Measurements from ENCODE around the gene PITPNM3.

PITPNM3 gene

DNA sequence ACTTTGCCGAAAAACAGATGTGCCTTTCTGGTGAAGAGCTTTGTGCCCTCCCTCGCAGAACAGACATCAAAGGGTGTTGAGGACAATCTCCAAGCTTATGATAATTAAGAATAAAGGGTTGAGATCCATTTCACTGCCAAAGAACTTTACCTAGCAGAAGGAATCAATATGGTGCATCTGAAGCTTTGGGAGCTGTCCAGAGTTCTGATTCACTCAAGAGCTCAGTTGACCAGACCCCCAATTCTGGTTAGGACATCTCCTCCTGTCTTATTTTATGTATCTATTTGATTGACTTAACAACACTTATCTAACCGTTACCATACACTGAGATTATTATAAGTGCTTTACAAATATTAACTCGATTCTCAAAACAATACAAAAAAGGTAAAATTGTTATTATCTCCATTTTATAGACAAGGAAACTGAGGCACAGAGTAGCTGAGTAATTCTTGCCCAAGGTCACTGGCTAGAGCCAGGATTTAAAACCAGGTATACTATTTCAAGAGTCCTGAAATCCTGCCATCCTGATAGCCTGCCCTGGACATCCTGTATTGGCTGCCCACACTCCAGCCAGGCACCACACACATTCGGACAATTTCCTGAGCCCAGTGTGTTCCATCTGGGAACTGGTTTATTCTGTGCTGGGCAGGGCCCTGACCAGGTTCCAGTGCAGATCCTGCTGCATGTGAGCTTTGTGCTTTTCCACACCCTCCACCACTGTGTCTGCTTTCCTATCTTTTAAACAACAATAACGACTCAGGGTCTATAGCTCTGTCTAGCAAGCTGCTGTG, 29.8 kb downstream of the PITPNM3 start:
- no peak for DNase-seq (ENCODE audit: low read depth)

- DNase-seq (ENCODE audit: low read depth), result no peak
Measured at GRCh38 chr17:6525731-6526130, 30.6 kb downstream of the PITPNM3 start.

GRCh38 chr17:6525141-6525540, 31.2 kb downstream of the PITPNM3 start:
- no peak for DNase-seq (ENCODE audit: low read depth)

GRCh38 chr17:6524520-6524919, 31.8 kb downstream of the PITPNM3 start:
- no peak for DNase-seq (ENCODE audit: low read depth)

GRCh38 chr17:6523809-6524355, 32.5 kb downstream of the PITPNM3 start:
- DNase-seq (ENCODE audit: low read depth), result no peak

- DNase-seq (ENCODE audit: low read depth), result no peak
Measured at GRCh38 chr17:6523330-6523729, 33.0 kb downstream of the PITPNM3 start.

GRCh38 chr17:6521586-6521985, 34.8 kb downstream of the PITPNM3 start:
- DNase-seq (ENCODE audit: low read depth), result no peak

DNA sequence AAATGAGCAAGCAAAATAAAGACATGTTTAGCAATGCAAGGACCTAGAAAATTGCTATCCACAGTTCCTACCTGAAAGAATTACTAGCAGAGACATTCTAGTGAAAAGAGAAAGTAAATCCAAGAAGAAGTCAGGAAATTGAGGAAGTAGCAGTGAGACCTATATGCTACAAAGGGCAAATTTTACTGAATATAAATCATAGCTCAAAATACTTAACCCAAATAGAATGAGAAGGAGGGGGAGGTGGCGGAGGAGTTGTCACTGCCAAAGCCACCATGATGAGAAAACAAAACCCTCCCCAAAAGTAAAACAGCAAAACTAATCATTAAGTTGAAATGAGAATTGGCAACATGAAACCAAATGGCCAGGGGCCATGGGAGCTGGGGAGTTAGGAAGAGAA, 39.3 kb downstream of the PITPNM3 start:
- no peak for DNase-seq (ENCODE audit: low read depth)

DNA sequence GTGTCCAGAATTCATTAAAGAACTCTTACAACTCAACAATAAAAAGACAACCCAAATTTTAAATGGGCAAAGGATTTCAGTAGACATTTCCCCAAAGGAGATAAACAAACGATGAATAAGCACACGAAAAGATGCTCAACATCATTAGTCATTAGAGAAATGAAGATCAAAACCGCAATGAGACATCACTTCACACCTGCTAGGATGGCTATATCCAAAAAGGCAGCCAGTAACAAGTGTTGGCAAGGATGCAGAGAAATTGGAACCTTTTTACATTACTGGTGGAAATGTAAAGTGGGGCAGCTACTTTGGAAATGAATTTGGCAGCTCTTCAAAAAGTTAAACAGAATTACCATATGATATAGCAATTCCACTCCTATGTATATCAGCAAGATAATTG, 42.0 kb downstream of the PITPNM3 start:
- no peak for DNase-seq (ENCODE audit: low read depth)

- no peak for DNase-seq (ENCODE audit: low read depth)
Measured at GRCh38 chr17:6512552-6512951, 43.8 kb downstream of the PITPNM3 start.

DNA sequence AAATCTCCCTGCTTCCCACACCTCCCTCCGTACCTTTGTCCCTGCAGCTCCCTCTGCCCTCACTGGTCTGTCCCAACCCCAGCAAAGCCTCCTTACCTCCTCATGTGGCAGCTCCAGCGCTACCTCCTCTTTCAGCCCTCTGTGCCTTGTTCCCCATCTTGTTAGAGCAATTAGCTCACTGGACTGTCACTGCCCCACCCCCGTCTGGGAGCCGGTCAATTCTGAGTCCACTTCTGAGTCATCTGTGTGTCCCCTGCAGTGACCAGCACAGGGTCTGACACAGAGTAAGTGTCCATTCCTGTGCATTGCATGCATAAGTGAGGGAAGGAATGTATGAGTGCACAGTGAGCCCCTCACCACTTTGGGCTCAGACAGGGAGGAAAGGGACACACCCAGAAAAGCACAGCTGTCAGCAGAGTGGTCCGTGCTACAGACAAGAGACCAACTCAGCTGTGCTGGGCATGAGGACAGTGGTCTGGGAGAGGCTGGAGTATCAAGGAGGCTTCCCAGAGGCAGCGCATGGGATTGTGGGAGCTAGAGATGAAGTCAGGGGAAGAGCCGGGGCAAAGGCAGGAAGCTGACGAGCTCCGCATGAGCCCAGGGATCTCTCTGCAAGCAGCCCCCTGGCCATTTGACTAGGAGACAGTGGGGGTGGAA, 45.9 kb downstream of the PITPNM3 start:
- DNase-seq (ENCODE audit: low read depth), result no peak

DNA sequence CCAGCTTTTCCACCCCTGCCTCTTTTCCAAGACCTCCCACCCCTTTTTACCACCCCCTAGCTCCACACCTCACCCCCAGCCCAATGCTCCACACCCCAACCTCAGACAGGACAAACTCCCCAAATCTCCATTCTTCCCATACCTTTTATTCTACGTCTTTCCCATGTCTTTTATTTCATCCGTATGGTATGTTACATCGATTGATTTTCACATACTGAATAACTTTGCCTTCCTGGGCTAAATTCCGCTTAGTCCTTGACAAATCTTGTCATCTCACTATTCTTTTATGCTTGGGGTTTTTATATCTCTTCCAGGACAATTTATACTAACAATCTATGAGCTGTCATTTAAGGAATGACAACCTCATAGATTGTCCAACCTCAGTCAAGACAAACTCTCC, 46.4 kb downstream of the PITPNM3 start:
- DNase-seq (ENCODE audit: low read depth), result no peak

GRCh38 chr17:6509031-6509771, 47.2 kb downstream of the PITPNM3 start:
- DNase-seq (ENCODE audit: low read depth), result no peak

GRCh38 chr17:6508519-6509030, 47.8 kb downstream of the PITPNM3 start:
- no peak for DNase-seq (ENCODE audit: low read depth)

- no peak for DNase-seq (ENCODE audit: low read depth)
Measured at GRCh38 chr17:6508016-6508415, 48.3 kb downstream of the PITPNM3 start.

- no peak for DNase-seq (ENCODE audit: low read depth)
Measured at GRCh38 chr17:6507535-6507934, 48.8 kb downstream of the PITPNM3 start.

GRCh38 chr17:6506679-6507231, 49.6 kb downstream of the PITPNM3 start:
- DNase-seq (ENCODE audit: low read depth), result no peak

GRCh38 chr17:6505425-6506142, 50.8 kb downstream of the PITPNM3 start:
- no peak for DNase-seq (ENCODE audit: low read depth)

DNA sequence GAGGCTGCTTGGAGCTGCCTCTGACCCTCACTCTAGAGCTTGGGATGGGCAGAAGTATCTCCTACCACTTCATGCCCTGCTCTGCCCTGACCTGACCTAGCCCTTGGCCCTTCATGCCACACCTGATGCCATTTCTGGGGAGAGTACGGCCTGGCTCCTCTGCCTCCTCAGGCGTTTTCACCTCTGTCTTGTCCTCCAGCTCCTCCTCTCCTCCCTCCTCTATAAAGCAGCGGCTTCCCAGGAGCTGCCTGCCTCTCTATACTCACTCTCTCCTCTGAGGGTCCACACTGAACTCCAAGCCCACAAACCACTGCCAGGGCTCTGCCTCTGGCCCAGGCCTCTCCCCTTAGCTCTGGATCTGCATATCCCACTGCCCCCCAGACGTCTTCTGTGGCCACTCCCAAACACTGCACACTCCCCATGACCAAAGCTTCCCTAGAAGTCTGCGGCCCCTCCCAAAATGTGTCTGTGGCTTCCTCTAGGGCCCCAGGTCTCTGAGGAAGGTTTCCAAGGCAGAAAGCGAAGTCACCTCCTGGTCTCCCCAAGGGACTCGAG, 52.6 kb downstream of the PITPNM3 start:
- DNase-seq (ENCODE audit: low read depth), result no peak

- no peak for DNase-seq (ENCODE audit: low read depth)
Measured at GRCh38 chr17:6502871-6503509, 53.4 kb downstream of the PITPNM3 start.

- DNase-seq (ENCODE audit: low read depth), result no peak
Measured at GRCh38 chr17:6502142-6502541, 54.2 kb downstream of the PITPNM3 start.

Data from activated T-helper 9 cell treated with anti-CD3 and anti-CD28 coated beads, Interleukin-2, amount 50 U/mL, for 16 hours (primary cell).